RWPE1 (cell line): ENCODE measurements around the gene ANKRD13A.

Experiments
- CTCF ChIA-PET: fragments of 350-600 bp; sonication (Branson Sonifier 250); formaldehyde crosslinking; extraction: SDS; loops from one replicate; lab custom pipeline; 2021; lab: Yijun Ruan, JAX
- POLR2A ChIA-PET: fragments of 400-600 bp; formaldehyde crosslinking; extraction: SDS; loops from one replicate; lab custom pipeline; 2020; ENCODE audit warnings: antibody characterized with exemption; ENCODE audit not compliant: low non-redundant PET; lab: Yijun Ruan, JAX
- DNase-seq: peaks from one replicate; pipeline ENCODE4 v3.0.0; 2012; ENCODE audit warnings: low spot score
- H3K27ac ChIP-seq: fragments of 450-650 bp; 2 replicates; pipeline ENCODE4 v1.5.1; 2017
- TF ChIP-seq, protein P1 (sequence below): fragments of 450-650 bp; conservative IDR thresholded peaks from 2 replicates; pipeline ENCODE4 v1.5.1; 2017; ENCODE audit warnings: low read depth, mild to moderate bottlenecking

ANKRD13A gene

DNA sequence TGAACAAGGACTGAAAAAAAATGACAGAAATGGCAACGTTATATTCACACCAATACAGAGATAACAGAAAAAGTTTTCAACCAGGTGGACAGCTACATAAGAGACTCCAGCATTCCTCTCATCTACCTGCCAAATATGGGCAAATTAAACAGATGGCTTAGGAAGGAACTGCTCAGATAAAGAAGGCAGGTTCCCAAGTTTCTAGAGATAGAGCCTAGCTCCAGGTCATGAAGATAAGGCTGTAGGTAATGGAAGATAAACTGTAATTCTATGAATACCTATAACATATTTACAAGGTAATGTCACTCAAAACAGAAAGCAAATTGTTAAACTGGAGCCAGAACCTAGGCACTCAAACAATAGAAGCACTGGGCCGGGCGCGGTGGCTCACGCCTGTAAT, 45.6 kb upstream of the ANKRD13A start:
- H3K27ac ChIP-seq: no peak overlapping the region
- CTCF ChIA-PET: interaction anchor here (0.9 kb wide), 1 partner anchor 25 kb away, joined by 4 read pairs; no protein-coding TSS in a partner anchor
- POLR2A ChIA-PET: no interaction called here
- DNase-seq: no peak
- TF ChIP-seq, protein P1, sequence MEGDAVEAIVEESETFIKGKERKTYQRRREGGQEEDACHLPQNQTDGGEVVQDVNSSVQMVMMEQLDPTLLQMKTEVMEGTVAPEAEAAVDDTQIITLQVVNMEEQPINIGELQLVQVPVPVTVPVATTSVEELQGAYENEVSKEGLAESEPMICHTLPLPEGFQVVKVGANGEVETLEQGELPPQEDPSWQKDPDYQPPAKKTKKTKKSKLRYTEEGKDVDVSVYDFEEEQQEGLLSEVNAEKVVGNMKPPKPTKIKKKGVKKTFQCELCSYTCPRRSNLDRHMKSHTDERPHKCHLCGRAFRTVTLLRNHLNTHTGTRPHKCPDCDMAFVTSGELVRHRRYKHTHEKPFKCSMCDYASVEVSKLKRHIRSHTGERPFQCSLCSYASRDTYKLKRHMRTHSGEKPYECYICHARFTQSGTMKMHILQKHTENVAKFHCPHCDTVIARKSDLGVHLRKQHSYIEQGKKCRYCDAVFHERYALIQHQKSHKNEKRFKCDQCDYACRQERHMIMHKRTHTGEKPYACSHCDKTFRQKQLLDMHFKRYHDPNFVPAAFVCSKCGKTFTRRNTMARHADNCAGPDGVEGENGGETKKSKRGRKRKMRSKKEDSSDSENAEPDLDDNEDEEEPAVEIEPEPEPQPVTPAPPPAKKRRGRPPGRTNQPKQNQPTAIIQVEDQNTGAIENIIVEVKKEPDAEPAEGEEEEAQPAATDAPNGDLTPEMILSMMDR: no peak

DNA sequence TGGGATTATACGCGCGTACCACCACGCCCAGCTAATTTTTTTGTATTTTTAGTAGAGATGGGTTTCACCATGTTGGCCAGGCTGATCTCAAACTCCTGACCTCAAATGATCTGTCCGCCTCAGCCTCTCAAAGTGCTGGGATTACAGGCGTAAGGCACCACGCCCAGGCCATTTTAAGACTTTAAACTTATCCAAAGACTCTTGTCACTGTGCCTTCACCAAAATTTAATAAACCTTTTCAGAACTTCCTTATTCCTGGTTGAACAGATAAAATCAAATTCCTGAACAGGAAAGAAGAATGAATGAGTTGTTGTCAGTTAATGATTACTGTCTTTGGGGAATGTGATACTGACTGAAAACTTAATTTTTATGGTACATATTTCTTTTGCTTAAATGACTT, 40.9 kb upstream of the ANKRD13A start:
- no peak overlapping the region for H3K27ac ChIP-seq
- CTCF ChIA-PET: no interaction called here
- DNase-seq: no peak
- POLR2A ChIA-PET: interaction anchor here (0.7 kb wide), 1 partner anchor 403 kb away, joined by 6 read pairs; no protein-coding TSS in a partner anchor
- TF ChIP-seq, protein P1: no peak

DNA sequence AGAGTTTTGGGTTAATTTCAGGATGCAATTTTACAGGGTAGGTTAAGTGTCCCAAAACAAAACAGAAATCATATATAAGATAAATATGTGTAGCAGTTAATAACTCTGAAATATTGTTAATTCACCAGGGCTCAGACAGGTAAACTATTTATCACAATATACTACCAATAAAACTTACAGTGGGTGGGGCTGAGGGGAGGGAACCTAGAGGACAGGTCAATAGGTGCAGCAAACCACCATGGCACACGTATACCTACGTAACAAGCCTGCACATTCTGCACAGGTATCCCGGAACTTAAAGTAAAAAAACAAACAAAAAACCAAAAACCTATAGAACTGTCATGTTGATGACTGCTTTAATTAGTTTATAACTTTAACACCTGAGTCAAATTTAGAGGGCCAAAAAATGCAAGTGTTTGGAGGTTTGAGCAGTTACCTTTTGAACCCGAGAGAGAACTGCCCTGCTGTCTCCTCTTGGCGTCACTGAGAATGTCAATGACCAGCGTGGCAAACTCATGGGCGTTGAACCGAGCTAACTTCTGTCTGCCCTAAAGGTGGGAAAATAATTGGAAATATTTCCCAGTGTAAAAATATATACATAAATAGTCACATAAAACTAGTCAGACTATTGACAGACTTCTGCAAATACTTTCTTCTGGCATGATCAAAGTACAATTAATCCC, 39.7 kb upstream of the ANKRD13A start:
- CTCF ChIA-PET: no interaction called here
- no peak overlapping the region for H3K27ac ChIP-seq
- POLR2A ChIA-PET: no interaction called here
- TF ChIP-seq, protein P1: no peak
- DNase-seq: no peak

DNA sequence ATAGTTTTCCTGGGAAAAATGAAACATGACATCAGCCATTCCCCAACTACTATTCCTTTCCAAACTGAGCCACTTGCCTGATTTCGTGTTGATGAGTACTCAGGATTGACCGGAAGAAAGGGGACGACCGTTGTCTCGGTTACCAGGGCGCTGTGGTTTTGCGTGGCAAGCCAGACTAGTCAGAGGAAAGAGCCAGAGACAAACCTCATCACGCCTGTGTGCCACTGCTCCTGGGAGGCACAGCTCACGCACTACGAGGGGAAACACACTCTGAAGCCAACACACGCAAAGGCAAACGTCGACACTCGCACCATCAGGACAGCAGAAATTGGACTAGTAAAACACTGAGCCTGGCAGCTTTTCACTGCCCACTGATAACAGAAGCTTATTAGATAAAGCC, 38.0 kb upstream of the ANKRD13A start:
- ChIA-PET POLR2A (no interaction called here), CTCF (no interaction called here)
- DNase-seq: no peak
- TF ChIP-seq, protein P1: no peak
- H3K27ac ChIP-seq: no peak overlapping the region

DNA sequence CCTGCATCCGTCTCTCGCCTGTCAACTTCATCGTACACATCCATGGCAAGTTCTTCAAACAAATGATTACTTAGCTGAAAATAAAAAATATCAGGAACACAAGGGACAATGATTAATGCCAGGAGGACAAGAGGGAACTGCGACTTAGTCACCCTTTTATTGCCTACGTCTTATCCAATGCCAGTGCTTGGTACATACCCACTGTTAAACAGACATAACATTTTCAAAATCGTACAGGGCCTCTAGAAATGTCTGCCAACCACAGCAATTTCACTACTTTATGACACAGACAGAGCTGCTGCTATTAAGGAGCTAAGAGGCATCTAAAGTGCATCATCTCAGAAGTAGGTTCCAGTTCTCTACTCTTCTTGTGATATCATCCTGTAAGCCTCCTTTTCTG, 37.6 kb upstream of the ANKRD13A start:
- no peak overlapping the region for H3K27ac ChIP-seq
- TF ChIP-seq, protein P1: no peak
- ChIA-PET CTCF (interaction anchor here (0.6 kb wide), 1 partner anchor 22 kb away, joined by 3 read pairs; no protein-coding TSS in a partner anchor), POLR2A (no interaction called here)
- no peak for DNase-seq

DNA sequence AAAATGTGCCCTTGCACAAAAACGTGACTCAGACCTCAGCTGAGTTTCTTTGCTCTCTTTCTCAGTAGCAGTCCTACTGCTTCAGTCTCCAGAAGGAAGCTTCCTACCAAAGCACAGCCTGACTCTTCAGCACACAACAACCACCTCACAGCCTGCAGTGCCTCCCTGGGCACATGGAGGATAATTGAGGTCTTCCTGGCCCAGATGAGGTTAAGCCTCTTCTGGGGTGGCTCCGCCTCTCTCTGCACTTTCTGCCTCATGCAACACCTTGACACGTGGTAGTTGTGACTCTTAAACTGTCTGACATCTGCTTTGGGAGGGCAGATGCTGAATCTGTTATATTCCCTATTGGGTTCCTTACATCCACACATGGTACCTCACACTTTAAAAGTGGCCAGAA, 36.8 kb upstream of the ANKRD13A start:
- no peak for DNase-seq
- CTCF ChIA-PET: interaction anchor here (0.6 kb wide), 1 partner anchor 21 kb away, joined by 3 read pairs; no protein-coding TSS in a partner anchor
- no peak overlapping the region for H3K27ac ChIP-seq
- POLR2A ChIA-PET: no interaction called here
- TF ChIP-seq, protein P1: no peak
